HCT116 (cell line): ENCODE results near the gene CNST. TPM values are rescaled to one million over a fixed set of nuclear protein-coding genes. Genes with fewer than 3 reads are reported as not detected.

Experiments used
- ATAC-seq: fragments of 200-7000 bp; cut with Tn5 transposase; 2 replicates; pipeline ENCODE4 v1.9.1; 2020; ENCODE audit warnings: mild to moderate bottlenecking, moderate library complexity
- BruUV-seq: library from RNA; stranded (reverse); fragments of 400-500 nt; replicated peaks from 2 replicates; lab custom pipeline; 2021; lab: Mats Ljungman, UMichigan
- CTCF ChIA-PET: fragments of 300-600 bp; sonication (Branson Sonifier 250); formaldehyde crosslinking; loops from one replicate; lab custom pipeline; 2021; ENCODE audit warnings: antibody characterized with exemption; lab: Charles Lee
- POLR2A ChIA-PET: fragments of 300-600, 350-600 bp; sonication (Branson Sonifier 250); formaldehyde crosslinking; loops from one replicate; lab custom pipeline; 2021; ENCODE audit warnings: antibody characterized with exemption; lab: Charles Lee
- RAD21 ChIA-PET, 2 experiments: fragments of 300-600 bp; sonication (Branson Sonifier 250); formaldehyde crosslinking; loops; one replicate each; lab custom pipeline; 2023; ENCODE audit warnings: low total read pairs in 2 of 2; ENCODE audit not compliant: uncharacterized antibody in 2 of 2, unreplicated experiment in 2 of 2, low non-redundant PET in 1 of 2; lab: Charles Lee
- DNase-seq: peaks from one replicate; pipeline ENCODE4 v3.0.0-alpha.2; 2010; ENCODE audit warnings: low read depth, low spot score
- H2AFZ ChIP-seq: fragments of 200-600 bp; shearing (Covaris generic), sonication (generic); 2 replicates; pipeline ENCODE4 v1.6.1; 2017; ENCODE audit warnings: low read depth, mixed run types, mixed read lengths, antibody characterized with exemption, low read length; ENCODE audit not compliant: poor library complexity, severe bottlenecking
- H3K27ac ChIP-seq: 2 replicates; pipeline ENCODE4 v1.5.1; 2012; ENCODE audit warnings: low read depth, low read length
- H3K27me3 ChIP-seq: fragments of 200-600 bp; sonication (generic); 2 replicates; pipeline ENCODE4 v1.6.1; 2016; ENCODE audit warnings: mixed run types, low read length, mixed read lengths; ENCODE audit not compliant: insufficient read depth
- H3K36me3 ChIP-seq, 2 experiments: fragments of 200-500 bp in 1 of 2; fragments of 200-600 bp in 1 of 2; sonication (Bioruptor generic) in 1 of 2; sonication (generic) in 1 of 2; 2 replicates each; pipeline versions ENCODE4 v1.5.1 to v1.6.1; 2014 to 2016; ENCODE audit warnings: low read length in 2 of 2, inconsistent platforms in 1 of 2, mixed read lengths in 1 of 2, mixed run types in 1 of 2; ENCODE audit not compliant: insufficient read depth in 2 of 2, control insufficient read depth in 1 of 2
- H3K4me1 ChIP-seq, 2 experiments: fragments of 200-600 bp in 1 of 2; sonication (generic) in 1 of 2; 2 replicates each; pipeline versions ENCODE4 v1.5.1 to v1.6.1; 2012 to 2017; ENCODE audit warnings: low read length in 2 of 2, inconsistent platforms in 1 of 2, mild to moderate bottlenecking in 1 of 2, mixed read lengths in 1 of 2, mixed run types in 1 of 2, moderate library complexity in 1 of 2; ENCODE audit not compliant: insufficient read depth in 2 of 2, control insufficient read depth in 1 of 2
- H3K4me2 ChIP-seq: fragments of 200-600 bp; sonication (generic); 2 replicates; pipeline ENCODE4 v1.6.1; 2017; ENCODE audit warnings: mixed run types, low read length, mixed read lengths
- H3K4me3 ChIP-seq, 2 experiments: fragments of 200-600 bp in 1 of 2; sonication (generic) in 1 of 2; replicated peaks in 1 of 2; 2 replicates each; pipeline ENCODE4 v1.5.1; 2011 to 2016; ENCODE audit warnings: low read length in 2 of 2, control low read depth in 1 of 2, low read depth in 1 of 2, mild to moderate bottlenecking in 1 of 2, mixed read lengths in 1 of 2, mixed run types in 1 of 2
- H3K79me2 ChIP-seq: fragments of 200-600 bp; sonication (generic); 2 replicates; pipeline ENCODE4 v1.6.1; 2017; ENCODE audit warnings: mild to moderate bottlenecking, mixed run types, low read length, moderate library complexity, mixed read lengths; ENCODE audit not compliant: insufficient read depth
- H3K9ac ChIP-seq: fragments of 200-600 bp; sonication (generic); 2 replicates; pipeline ENCODE4 v1.6.1; 2016; ENCODE audit warnings: low read length, mixed read lengths
- H3K9me2 ChIP-seq: fragments of 200-600 bp; sonication (generic), shearing (Covaris generic); 2 replicates; pipeline ENCODE4 v1.6.1; 2017; ENCODE audit warnings: mixed run types, mild to moderate bottlenecking, moderate library complexity; ENCODE audit not compliant: insufficient read depth
- H3K9me3 ChIP-seq, 2 experiments: fragments of 200-500 bp in 1 of 2; fragments of 200-600 bp in 1 of 2; sonication (Bioruptor generic) in 1 of 2; sonication (generic) in 1 of 2; 2 replicates each; pipeline ENCODE4 v1.6.1; 2014 to 2017; ENCODE audit warnings: low read length in 2 of 2, mixed read lengths in 2 of 2, inconsistent platforms in 1 of 2, low read depth in 1 of 2, mild to moderate bottlenecking in 1 of 2, mixed run types in 1 of 2, moderate library complexity in 1 of 2; ENCODE audit not compliant: control insufficient read depth in 1 of 2, insufficient read depth in 1 of 2
- H4K20me1 ChIP-seq: fragments of 200-600 bp; sonication (generic), shearing (Covaris generic); 2 replicates; pipeline ENCODE4 v1.6.1; 2017; ENCODE audit warnings: mixed run types, mild to moderate bottlenecking, moderate library complexity; ENCODE audit not compliant: insufficient read depth
- CEBPB ChIP-seq: IDR thresholded peaks from 2 replicates; pipeline ENCODE4 v1.6.1; 2012; ENCODE audit warnings: low read depth
- EZH2phosphoT487 ChIP-seq: fragments of 200-600 bp; IDR thresholded peaks from 2 replicates; pipeline ENCODE4 v1.6.1; 2018; ENCODE audit warnings: antibody characterized with exemption, borderline replicate concordance
- JUND ChIP-seq: IDR thresholded peaks from 2 replicates; pipeline ENCODE4 v1.6.1; 2012
- SIN3A ChIP-seq: IDR thresholded peaks from 2 replicates; pipeline ENCODE4 v1.6.1; 2012; ENCODE audit warnings: low read depth
- SP1 ChIP-seq: IDR thresholded peaks from 2 replicates; pipeline ENCODE4 v1.6.1; 2012; ENCODE audit warnings: low read depth
- SRF ChIP-seq: IDR thresholded peaks from 2 replicates; pipeline ENCODE4 v1.6.1; 2012; ENCODE audit warnings: low read depth
- TCF7L2 ChIP-seq: IDR thresholded peaks from 2 replicates; pipeline ENCODE4 v1.7.0; 2011; ENCODE audit warnings: borderline replicate concordance, inconsistent platforms; ENCODE audit not compliant: insufficient read depth, insufficient read length; ENCODE audit errors: extremely low read depth
- ZNF274 ChIP-seq: fragments of 200-500 bp; sonication (Bioruptor generic); IDR thresholded peaks from 2 replicates; pipeline ENCODE4 v1.6.1; 2014; ENCODE audit warnings: mild to moderate bottlenecking, low read depth, low read length, inconsistent platforms
- intact Hi-C: fragments of 100-400 bp; cut with micrococcal nuclease; formaldehyde crosslinking; loops from 2 replicates; pipeline ENCODE4 v1.10.0; 2022
- total RNA-seq: library from RNA; stranded (reverse); gene quantifications from one replicate; pipeline ENCODE4 v1.2.1, GENCODE V29; 2021; ENCODE audit not compliant: unreplicated experiment
- TF ChIP-seq, protein P1 (sequence below): IDR thresholded peaks from 2 replicates; pipeline ENCODE4 v1.6.1; 2012; ENCODE audit warnings: low read depth

CNST gene
- total RNA-seq, 1 experiment from 2014 or later = 13.5 TPM

DNA sequence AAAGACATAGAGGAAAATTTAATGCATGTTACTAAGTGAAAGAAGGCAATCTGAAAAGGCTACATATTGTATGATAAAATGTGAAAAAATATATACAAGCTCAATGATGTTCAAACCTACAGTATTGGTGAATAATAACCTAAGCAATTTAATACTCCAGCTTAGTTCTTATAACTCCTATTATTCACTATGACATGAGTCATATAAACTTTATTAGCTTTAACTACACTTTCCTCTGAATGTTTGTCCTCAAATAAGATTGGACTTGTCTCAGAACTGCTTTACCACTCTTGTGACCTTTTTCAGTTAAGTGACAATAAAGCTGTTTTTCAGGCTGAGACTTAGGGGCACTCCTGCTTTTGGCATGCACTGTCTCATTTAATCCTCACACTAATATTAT is 50.9 kb downstream of the CNST start:
- TF ChIP-seq ZNF274 (no peak), JUND (no peak), EZH2phosphoT487 (no peak), SIN3A (no peak)
- H2AFZ ChIP-seq = no peak overlapping the region
- no TSS peak for BruUV-seq
- H3K36me3 ChIP-seq = no peaks in the 10 kb centered on the region
- intact Hi-C loops = no loop called here
- H3K9ac ChIP-seq = no peak overlapping the region
- H3K9me3 ChIP-seq = no peaks in the 10 kb centered on the region
- H3K27me3 ChIP-seq = no peaks in the 10 kb centered on the region
- H3K9me2 ChIP-seq = no peaks in the 10 kb centered on the region
- no peak overlapping the region for H3K27ac ChIP-seq
- H3K4me2 ChIP-seq = no peak overlapping the region
- RAD21 ChIA-PET = no interaction called here
- POLR2A ChIA-PET = no interaction called here
- no peak overlapping the region for H3K4me3 ChIP-seq
- DNase-seq (no peak), ATAC-seq (no peak)
- CTCF ChIA-PET = no interaction called here
- peaks cover 5% of the 10 kb centered on the region; the same call in 1 of the 2 replicates for H4K20me1 ChIP-seq
- no peaks in the 10 kb centered on the region for H3K4me1 ChIP-seq
- 0 out of 2 replicates have a peak, but pooled peaks cover 3% of the 10 kb centered on the region for H3K79me2 ChIP-seq

DNA sequence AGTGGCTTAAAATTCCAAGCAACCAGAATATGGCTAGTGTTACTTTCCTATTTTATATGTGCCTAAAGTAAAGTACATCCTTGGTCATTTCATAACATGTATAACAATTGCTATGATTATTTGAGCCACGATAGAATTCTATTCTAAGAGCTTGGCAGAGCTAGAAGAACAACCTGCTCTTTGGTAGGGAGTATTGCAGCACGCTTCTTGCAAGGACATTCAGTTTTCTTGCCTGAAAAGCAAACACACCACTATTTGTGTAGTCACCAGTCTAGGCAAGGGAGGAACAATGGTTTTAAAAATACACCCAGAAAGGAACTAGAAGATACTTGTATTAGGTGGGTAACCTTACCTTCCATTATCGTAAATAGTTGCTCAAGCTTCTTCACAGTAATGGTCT is 51.5 kb downstream of the CNST start:
- H4K20me1 ChIP-seq = peaks cover 5% of the 10 kb centered on the region; the same call in 1 of the 2 replicates
- 0 out of 2 replicates have a peak, but pooled peaks cover 3% of the 10 kb centered on the region for H3K79me2 ChIP-seq
- ChIA-PET RAD21 (no interaction called here), POLR2A (no interaction called here), CTCF (no interaction called here)
- H3K9me2 ChIP-seq = no peaks in the 10 kb centered on the region
- H3K27me3 ChIP-seq = no peaks in the 10 kb centered on the region
- no peaks in the 10 kb centered on the region for H3K36me3 ChIP-seq
- H3K27ac ChIP-seq = no peak overlapping the region
- H3K4me1 ChIP-seq = no peaks in the 10 kb centered on the region
- no peak overlapping the region for H3K9ac ChIP-seq
- no peaks in the 10 kb centered on the region for H3K9me3 ChIP-seq
- DNase-seq (no peak), ATAC-seq (no peak)
- H3K4me2 ChIP-seq = no peak overlapping the region
- intact Hi-C loops = no loop called here
- no peak overlapping the region for H2AFZ ChIP-seq
- TF ChIP-seq SP1 (no peak), TCF7L2 (no peak), SRF (no peak), CEBPB (no peak)
- TF ChIP-seq, protein P1, sequence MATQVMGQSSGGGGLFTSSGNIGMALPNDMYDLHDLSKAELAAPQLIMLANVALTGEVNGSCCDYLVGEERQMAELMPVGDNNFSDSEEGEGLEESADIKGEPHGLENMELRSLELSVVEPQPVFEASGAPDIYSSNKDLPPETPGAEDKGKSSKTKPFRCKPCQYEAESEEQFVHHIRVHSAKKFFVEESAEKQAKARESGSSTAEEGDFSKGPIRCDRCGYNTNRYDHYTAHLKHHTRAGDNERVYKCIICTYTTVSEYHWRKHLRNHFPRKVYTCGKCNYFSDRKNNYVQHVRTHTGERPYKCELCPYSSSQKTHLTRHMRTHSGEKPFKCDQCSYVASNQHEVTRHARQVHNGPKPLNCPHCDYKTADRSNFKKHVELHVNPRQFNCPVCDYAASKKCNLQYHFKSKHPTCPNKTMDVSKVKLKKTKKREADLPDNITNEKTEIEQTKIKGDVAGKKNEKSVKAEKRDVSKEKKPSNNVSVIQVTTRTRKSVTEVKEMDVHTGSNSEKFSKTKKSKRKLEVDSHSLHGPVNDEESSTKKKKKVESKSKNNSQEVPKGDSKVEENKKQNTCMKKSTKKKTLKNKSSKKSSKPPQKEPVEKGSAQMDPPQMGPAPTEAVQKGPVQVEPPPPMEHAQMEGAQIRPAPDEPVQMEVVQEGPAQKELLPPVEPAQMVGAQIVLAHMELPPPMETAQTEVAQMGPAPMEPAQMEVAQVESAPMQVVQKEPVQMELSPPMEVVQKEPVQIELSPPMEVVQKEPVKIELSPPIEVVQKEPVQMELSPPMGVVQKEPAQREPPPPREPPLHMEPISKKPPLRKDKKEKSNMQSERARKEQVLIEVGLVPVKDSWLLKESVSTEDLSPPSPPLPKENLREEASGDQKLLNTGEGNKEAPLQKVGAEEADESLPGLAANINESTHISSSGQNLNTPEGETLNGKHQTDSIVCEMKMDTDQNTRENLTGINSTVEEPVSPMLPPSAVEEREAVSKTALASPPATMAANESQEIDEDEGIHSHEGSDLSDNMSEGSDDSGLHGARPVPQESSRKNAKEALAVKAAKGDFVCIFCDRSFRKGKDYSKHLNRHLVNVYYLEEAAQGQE = no peak
- H3K4me3 ChIP-seq = no peak overlapping the region
- BruUV-seq = no TSS peak
